HepG2 (cell line): ENCODE results near the gene TIMP3. TPM values are rescaled to one million over a fixed set of nuclear protein-coding genes. Genes with fewer than 3 reads are reported as not detected.

Source experiments
- IKZF5 ChIP-seq: IDR thresholded peaks from 2 replicates; pipeline ENCODE4 v1.6.1; 2018; ENCODE audit warnings: missing genetic modification reagents, mild to moderate bottlenecking, missing compliant biosample characterization
- KDM6A ChIP-seq: IDR thresholded peaks from 2 replicates; pipeline ENCODE4 v1.6.1; 2016; ENCODE audit warnings: low read depth
- KLF15 ChIP-seq: sonication (generic); formaldehyde crosslinking; IDR thresholded peaks from 2 replicates; pipeline ENCODE4 v1.8.1; 2023; ENCODE audit warnings: borderline replicate concordance, mild to moderate bottlenecking, inconsistent platforms, missing genetic modification reagents, mixed read lengths
- NRL ChIP-seq: sonication (generic); formaldehyde crosslinking; IDR thresholded peaks from 2 replicates; pipeline ENCODE4 v1.5.0; 2020; ENCODE audit warnings: missing genetic modification reagents, mild to moderate bottlenecking, moderate library complexity, borderline replicate concordance
- PAWR ChIP-seq: sonication (generic); formaldehyde crosslinking; IDR thresholded peaks from 2 replicates; pipeline ENCODE4 v1.4.0; 2020; ENCODE audit warnings: missing genetic modification reagents, mild to moderate bottlenecking, borderline replicate concordance
- SMC3 ChIP-seq: IDR thresholded peaks from 2 replicates; pipeline ENCODE4 v1.6.1; 2011; ENCODE audit warnings: low read length, improper control_type of control experiment
- SRSF9 ChIP-seq: fragments of 200-400 bp; formaldehyde crosslinking; IDR thresholded peaks from 2 replicates; pipeline ENCODE4 v1.6.1; 2018; ENCODE audit warnings: borderline replicate concordance, mild to moderate bottlenecking, low read depth, low read length; ENCODE audit not compliant: insufficient read depth, poor library complexity, severe bottlenecking
- XRCC5 ChIP-seq: fragments of 200-400 bp; formaldehyde crosslinking; optimal IDR thresholded peaks from 2 replicates; pipeline ENCODE3; 2017; ENCODE audit warnings: mild to moderate bottlenecking, low read length
- ZBTB38 ChIP-seq: sonication (generic); formaldehyde crosslinking; IDR thresholded peaks from 2 replicates; pipeline ENCODE4 v1.5.1; 2020; ENCODE audit warnings: mild to moderate bottlenecking, missing genetic modification reagents
- ZBTB7A ChIP-seq: sonication (generic); formaldehyde crosslinking; IDR thresholded peaks from 2 replicates; pipeline ENCODE4 v1.8.0; 2022; ENCODE audit warnings: mild to moderate bottlenecking, missing genetic modification reagents
- ZNF264 ChIP-seq: sonication (generic); formaldehyde crosslinking; IDR thresholded peaks from 2 replicates; pipeline ENCODE4 v1.4.0; 2020; ENCODE audit warnings: missing genetic modification reagents
- ZNF350 ChIP-seq: sonication (generic); formaldehyde crosslinking; IDR thresholded peaks from 2 replicates; pipeline ENCODE4 v1.4.0; 2020; ENCODE audit warnings: mild to moderate bottlenecking, low read depth, missing genetic modification reagents, borderline replicate concordance
- ZNF646 ChIP-seq: sonication (generic); formaldehyde crosslinking; IDR thresholded peaks from 2 replicates; pipeline ENCODE4 v1.9.0; 2021; ENCODE audit warnings: mild to moderate bottlenecking, missing genetic modification reagents
- ZNF768 ChIP-seq: sonication (generic); formaldehyde crosslinking; IDR thresholded peaks from 2 replicates; pipeline ENCODE4 v1.4.0; 2020; ENCODE audit warnings: missing genetic modification reagents
- ZSCAN25 ChIP-seq: sonication (generic); formaldehyde crosslinking; IDR thresholded peaks from 2 replicates; pipeline ENCODE4 v1.8.0; 2022; ENCODE audit warnings: mild to moderate bottlenecking, missing genetic modification reagents
- polyA plus RNA-seq, 8 experiments: library from polyadenylated mRNA; depleted of rRNA in 3 of 8; stranded (reverse) in 7 of 8; unstranded in 1 of 8; fragments of >200 nt; fragmentation: Illumina TruSeq in 4 of 8; extraction: Trizol in 4 of 8; gene quantifications; 2 replicates each; pipeline versions ENCODE4 v1.2.1 to v1.2.3, GENCODE V29; 2011 to 2016; ENCODE audit warnings: low read depth in 4 of 8, missing spikeins in 1 of 8, mixed read lengths in 1 of 8; ENCODE audit not compliant: insufficient read depth in 1 of 8
- total RNA-seq, 5 experiments: library from RNA; depleted of rRNA; stranded (reverse); fragments of >200 nt; fragmentation: Illumina TruSeq; extraction: Trizol; gene quantifications; 2 replicates each; pipeline ENCODE4 v1.2.3, GENCODE V29; 2016; ENCODE audit warnings: low read depth in 1 of 5
- TF ChIP-seq, protein P1 (sequence below): sonication (generic); formaldehyde crosslinking; IDR thresholded peaks from 2 replicates; pipeline ENCODE4 v1.4.0; 2020; ENCODE audit warnings: missing genetic modification reagents
- TF ChIP-seq, protein P2 (sequence below): IDR thresholded peaks from 2 replicates; pipeline ENCODE4 v1.6.1; 2016; ENCODE audit warnings: control low read depth

The TIMP3 gene
- total and polyA plus RNA-seq, 2 of the 13 experiments (the other 11 are each of a cell fraction or from before 2014, with no cell fraction given), result 57.3 to 86.6 TPM

GRCh38 chr22:32796865-32797573, 4.5 kb upstream of the TIMP3 start (continued):
- no peak for TF ChIP-seq IKZF5 (CRISPR knock-in tag)
- TF ChIP-seq KLF15 (CRISPR knock-in tag), result no peak
- TF ChIP-seq, protein P1, sequence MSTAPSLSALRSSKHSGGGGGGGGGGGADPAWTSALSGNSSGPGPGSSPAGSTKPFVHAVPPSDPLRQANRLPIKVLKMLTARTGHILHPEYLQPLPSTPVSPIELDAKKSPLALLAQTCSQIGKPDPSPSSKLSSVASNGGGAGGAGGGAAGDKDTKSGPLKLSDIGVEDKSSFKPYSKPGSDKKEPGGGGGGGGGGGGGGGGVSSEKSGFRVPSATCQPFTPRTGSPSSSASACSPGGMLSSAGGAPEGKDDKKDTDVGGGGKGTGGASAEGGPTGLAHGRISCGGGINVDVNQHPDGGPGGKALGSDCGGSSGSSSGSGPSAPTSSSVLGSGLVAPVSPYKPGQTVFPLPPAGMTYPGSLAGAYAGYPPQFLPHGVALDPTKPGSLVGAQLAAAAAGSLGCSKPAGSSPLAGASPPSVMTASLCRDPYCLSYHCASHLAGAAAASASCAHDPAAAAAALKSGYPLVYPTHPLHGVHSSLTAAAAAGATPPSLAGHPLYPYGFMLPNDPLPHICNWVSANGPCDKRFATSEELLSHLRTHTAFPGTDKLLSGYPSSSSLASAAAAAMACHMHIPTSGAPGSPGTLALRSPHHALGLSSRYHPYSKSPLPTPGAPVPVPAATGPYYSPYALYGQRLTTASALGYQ (CRISPR knock-in tag), result no peak
- TF ChIP-seq NRL, result no peak; the same call in 1 of the 2 replicates
- no peak for TF ChIP-seq PAWR (CRISPR knock-in tag)
- TF ChIP-seq ZNF646, result no peak
- TF ChIP-seq KDM6A (CRISPR knock-in tag), result no peak
- no peak for TF ChIP-seq ZNF264 (CRISPR knock-in tag)
- peak; percentile 26; the same call in 1 of the 2 replicates for TF ChIP-seq ZNF768 (CRISPR knock-in tag)
- TF ChIP-seq ZSCAN25 (CRISPR knock-in tag), result no peak
- peak; percentile 91 for TF ChIP-seq SMC3
- no peak for TF ChIP-seq ZBTB7A (CRISPR knock-in tag)
- no peak for TF ChIP-seq SRSF9
- TF ChIP-seq ZBTB38 (CRISPR knock-in tag), result peak; percentile 90
- TF ChIP-seq ZNF350 (CRISPR knock-in tag), result no peak; the same call in 1 of the 2 replicates
- TF ChIP-seq, protein P2, sequence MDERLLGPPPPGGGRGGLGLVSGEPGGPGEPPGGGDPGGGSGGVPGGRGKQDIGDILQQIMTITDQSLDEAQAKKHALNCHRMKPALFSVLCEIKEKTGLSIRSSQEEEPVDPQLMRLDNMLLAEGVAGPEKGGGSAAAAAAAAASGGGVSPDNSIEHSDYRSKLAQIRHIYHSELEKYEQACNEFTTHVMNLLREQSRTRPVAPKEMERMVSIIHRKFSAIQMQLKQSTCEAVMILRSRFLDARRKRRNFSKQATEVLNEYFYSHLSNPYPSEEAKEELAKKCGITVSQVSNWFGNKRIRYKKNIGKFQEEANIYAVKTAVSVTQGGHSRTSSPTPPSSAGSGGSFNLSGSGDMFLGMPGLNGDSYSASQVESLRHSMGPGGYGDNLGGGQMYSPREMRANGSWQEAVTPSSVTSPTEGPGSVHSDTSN (CRISPR knock-in tag), result no peak
- TF ChIP-seq XRCC5, result peak; percentile 76
